GM12864 (cell line): ENCODE results near the gene POLR2A.

Source experiments
- DNase-seq: peaks from one replicate; pipeline ENCODE4 v3.0.0-alpha.2; 2011; ENCODE audit warnings: low read depth
- H3K4me3 ChIP-seq: 2 replicates; pipeline ENCODE4 v1.5.1; 2011; ENCODE audit warnings: mild to moderate bottlenecking, low read depth, low read length, control low read depth
- CTCF ChIP-seq: IDR thresholded peaks from 2 replicates; pipeline ENCODE4 v1.5.1; 2011; ENCODE audit warnings: low read depth, mild to moderate bottlenecking, moderate library complexity, low read length, control low read depth, inconsistent platforms; ENCODE audit errors: missing control alignments

The POLR2A gene

GRCh38 chr17:7512105-7512504, 27.9 kb downstream of the POLR2A start:
- no peak for TF ChIP-seq CTCF
- H3K4me3 ChIP-seq: no peak overlapping the region
- DNase-seq: no peak

DNA sequence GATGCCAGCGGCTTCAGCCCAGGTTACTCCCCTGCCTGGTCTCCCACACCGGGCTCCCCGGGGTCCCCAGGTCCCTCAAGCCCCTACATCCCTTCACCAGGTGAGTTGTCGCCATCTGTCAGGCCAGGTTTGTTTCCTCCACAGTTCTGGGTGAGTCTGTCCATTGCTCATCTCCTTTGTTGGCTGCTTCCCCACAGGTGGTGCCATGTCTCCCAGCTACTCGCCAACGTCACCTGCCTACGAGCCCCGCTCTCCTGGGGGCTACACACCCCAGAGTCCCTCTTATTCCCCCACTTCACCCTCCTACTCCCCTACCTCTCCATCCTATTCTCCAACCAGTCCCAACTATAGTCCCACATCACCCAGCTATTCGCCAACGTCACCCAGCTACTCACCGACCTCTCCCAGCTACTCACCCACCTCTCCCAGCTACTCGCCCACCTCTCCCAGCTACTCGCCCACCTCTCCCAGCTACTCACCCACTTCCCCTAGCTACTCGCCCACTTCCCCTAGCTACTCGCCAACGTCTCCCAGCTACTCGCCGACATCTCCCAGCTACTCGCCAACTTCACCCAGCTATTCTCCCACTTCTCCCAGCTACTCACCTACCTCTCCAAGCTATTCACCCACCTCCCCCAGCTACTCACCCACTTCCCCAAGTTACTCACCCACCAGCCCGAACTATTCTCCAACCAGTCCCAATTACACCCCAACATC, 28.8 kb downstream of the POLR2A start:
- no peak overlapping the region for H3K4me3 ChIP-seq
- no peak for DNase-seq
- TF ChIP-seq CTCF: no peak

DNA sequence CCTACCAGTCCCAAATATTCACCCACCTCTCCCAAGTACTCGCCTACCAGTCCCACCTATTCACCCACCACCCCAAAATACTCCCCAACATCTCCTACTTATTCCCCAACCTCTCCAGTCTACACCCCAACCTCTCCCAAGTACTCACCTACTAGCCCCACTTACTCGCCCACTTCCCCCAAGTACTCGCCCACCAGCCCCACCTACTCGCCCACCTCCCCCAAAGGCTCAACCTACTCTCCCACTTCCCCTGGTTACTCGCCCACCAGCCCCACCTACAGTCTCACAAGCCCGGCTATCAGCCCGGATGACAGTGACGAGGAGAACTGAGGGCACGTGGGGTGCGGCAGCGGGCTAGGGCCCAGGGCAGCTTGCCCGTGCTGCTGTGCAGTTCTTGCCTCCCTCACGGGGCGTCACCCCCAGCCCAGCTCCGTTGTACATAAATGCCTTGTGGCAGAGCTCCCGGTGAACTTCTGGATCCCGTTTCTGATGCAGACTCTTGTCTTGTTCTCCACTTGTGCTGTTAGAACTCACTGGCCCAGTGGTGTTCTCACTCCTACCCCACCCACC, 29.8 kb downstream of the POLR2A start:
- DNase-seq: no peak
- H3K4me3 ChIP-seq: no peak overlapping the region
- no peak for TF ChIP-seq CTCF

DNA sequence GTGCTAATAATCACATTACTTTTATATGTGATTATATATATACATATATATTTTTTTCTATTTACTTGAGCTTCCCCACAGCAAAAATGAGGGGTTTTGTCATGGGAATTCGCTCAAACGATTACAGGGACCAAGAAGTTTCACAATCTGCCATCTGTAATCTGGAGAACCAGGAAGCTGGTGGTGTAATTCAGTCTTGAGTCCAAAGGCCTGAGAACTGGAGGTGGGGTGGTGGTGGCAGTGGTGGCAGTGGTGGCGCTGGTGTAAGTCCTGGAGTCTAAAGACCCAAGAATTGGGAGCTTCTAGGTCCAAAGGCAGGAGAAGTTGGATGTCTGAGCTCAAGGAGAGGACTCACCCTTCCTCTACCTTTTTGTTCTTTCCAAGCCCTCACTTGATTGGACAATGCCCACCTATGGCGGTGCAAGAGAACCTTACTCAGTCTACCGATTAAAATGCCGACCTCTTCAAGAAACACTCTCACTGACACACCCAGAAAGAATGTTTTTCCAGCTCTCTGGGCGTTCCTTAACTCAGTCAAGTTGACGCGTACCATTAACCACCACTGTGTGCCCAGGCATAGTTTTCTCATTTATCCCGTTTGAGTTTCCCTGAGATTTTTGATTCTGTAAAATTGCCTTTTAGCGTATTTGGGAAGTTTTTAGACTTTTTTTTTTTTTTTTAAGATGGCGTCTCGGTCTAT, 31.9 kb downstream of the POLR2A start:
- no peak for TF ChIP-seq CTCF
- no peak for DNase-seq
- no peak overlapping the region for H3K4me3 ChIP-seq

DNA sequence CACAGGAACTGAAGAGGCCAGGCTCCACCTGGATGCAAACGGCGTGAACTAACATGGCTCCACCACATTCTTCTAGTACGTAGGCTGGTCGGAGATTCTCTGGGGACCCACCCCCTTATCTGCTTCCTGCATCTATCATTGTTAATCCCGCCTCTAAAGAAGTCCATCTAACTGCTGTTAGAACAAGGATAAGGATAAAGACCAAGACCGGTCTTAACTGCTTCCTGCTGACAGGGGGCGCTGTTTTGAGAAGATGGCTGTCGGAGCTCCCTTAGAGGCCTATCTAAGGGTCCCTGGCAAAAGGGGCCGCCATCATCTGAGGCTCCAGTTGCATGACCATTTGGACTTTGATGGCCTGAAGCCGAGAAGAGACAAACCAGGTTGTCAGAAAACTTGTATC, 38.9 kb downstream of the POLR2A start:
- H3K4me3 ChIP-seq: no peak overlapping the region
- TF ChIP-seq CTCF: peak; percentile 53
- no peak for DNase-seq

- DNase-seq: no peak
- no peak for TF ChIP-seq CTCF
- H3K4me3 ChIP-seq: no peak overlapping the region
Observed at GRCh38 chr17:7528842-7529241, 44.7 kb downstream of the POLR2A start.
